GM21825 (cell line): ENCODE results near the gene FTL.
"Not testable (repeated sequence)": the region's sequence is repeated elsewhere in the genome, so short reads cannot be mapped to it uniquely, and the experiment has no call there.

ENCODE experiments used
- ATAC-seq: cut with Tn5 transposase; IDR thresholded peaks from one replicate; pipeline ENCODE4 v1.9.1; 2021; ENCODE audit warnings: mild to moderate bottlenecking, moderate library complexity; ENCODE audit not compliant: unreplicated experiment

The FTL gene

GRCh38 chr19:48965040-48965805 is at the start of gene FTL:
Gene FTL (plus strand): TSS chr19:48965309. CDS start chr19:48965508, 199 bp downstream.
- peak; percentile 53 for ATAC-seq

- no peak for ATAC-seq
These were observed 49.4 kb upstream of the FTL start for GRCh38 chr19:48915757-48916156.

GRCh38 chr19:48918071-48918470 is 47.0 kb upstream of the FTL start:
- no peak for ATAC-seq

- ATAC-seq = no peak
These were observed 46.3 kb upstream of the FTL start for GRCh38 chr19:48918801-48919247.

- not testable (repeated sequence) for ATAC-seq
These were observed 45.8 kb upstream of the FTL start for GRCh38 chr19:48919271-48919670.

- no peak for ATAC-seq
These were observed 44.2 kb upstream of the FTL start for GRCh38 chr19:48920949-48921348.

GRCh38 chr19:48921721-48922500 is 43.2 kb upstream of the FTL start:
- no peak for ATAC-seq

GRCh38 chr19:48922548-48923490 is 42.3 kb upstream of the FTL start:
- ATAC-seq = no peak

- ATAC-seq = no peak
These were observed 39.8 kb upstream of the FTL start for GRCh38 chr19:48925240-48925843.

GRCh38 chr19:48925890-48926289 is 39.2 kb upstream of the FTL start:
- ATAC-seq = not testable (repeated sequence)

GRCh38 chr19:48926909-48927308 is 38.2 kb upstream of the FTL start:
- no peak for ATAC-seq

- ATAC-seq = not testable (repeated sequence)
These were observed 37.4 kb upstream of the FTL start for GRCh38 chr19:48927692-48928091.

GRCh38 chr19:48928164-48929025 is 36.7 kb upstream of the FTL start:
- ATAC-seq = no peak

GRCh38 chr19:48933382-48933932 is 31.7 kb upstream of the FTL start, which contains the start of gene DHDH:
Gene DHDH (plus strand): TSS chr19:48933699. CDS start chr19:48933722, 23 bp downstream.
- peak; percentile 74 for ATAC-seq

- no peak for ATAC-seq
These were observed 30.3 kb upstream of the FTL start for GRCh38 chr19:48934837-48935236.

- ATAC-seq = no peak
These were observed 29.2 kb upstream of the FTL start for GRCh38 chr19:48935864-48936263.

GRCh38 chr19:48938256-48938655 is 26.9 kb upstream of the FTL start:
- ATAC-seq = no peak

GRCh38 chr19:48940902-48941301 is 24.2 kb upstream of the FTL start:
- ATAC-seq = no peak

GRCh38 chr19:48943081-48943480 is 22.0 kb upstream of the FTL start:
- ATAC-seq = no peak
